Measurements from ENCODE around the gene LRRC72.

DNA sequence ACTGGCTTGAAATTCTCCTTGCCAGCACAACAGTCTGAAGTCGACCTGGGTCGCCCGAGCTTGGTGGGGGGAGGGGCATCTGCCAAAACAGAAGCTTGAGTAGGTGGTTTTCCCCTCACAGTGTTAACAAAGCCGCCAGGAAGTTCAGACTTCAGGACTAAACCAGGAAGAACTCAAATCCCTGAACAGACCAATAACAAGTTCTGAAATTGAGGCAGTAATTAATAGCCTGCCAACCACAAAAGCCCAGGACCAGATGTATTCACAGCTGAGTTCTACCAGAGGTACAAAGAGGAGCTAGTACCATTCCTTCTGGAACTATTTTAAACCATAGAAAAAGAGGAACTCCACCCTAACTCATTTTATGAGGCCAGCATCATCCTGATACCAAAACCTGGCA lies 45.3 kb downstream of the LRRC72 start:
- no peak for TF ChIP-seq POLR2A (IDR thresholded peaks at IDR 0.05)
- TF ChIP-seq, protein P1, sequence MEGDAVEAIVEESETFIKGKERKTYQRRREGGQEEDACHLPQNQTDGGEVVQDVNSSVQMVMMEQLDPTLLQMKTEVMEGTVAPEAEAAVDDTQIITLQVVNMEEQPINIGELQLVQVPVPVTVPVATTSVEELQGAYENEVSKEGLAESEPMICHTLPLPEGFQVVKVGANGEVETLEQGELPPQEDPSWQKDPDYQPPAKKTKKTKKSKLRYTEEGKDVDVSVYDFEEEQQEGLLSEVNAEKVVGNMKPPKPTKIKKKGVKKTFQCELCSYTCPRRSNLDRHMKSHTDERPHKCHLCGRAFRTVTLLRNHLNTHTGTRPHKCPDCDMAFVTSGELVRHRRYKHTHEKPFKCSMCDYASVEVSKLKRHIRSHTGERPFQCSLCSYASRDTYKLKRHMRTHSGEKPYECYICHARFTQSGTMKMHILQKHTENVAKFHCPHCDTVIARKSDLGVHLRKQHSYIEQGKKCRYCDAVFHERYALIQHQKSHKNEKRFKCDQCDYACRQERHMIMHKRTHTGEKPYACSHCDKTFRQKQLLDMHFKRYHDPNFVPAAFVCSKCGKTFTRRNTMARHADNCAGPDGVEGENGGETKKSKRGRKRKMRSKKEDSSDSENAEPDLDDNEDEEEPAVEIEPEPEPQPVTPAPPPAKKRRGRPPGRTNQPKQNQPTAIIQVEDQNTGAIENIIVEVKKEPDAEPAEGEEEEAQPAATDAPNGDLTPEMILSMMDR (IDR thresholded peaks at IDR 0.05) = no peak

Data from breast epithelium (tissue), 3 donors.